ENCODE data around the gene GOLIM4. TPM values are rescaled to one million over a fixed set of nuclear protein-coding genes. Genes with fewer than 3 reads are reported as not detected.

The GOLIM4 gene
- total RNA-seq, 1 experiment from 2014 or later: 24.6 TPM

GRCh38 chr3:168094580-168094876 lies 1.2 kb downstream of the GOLIM4 start:
- no peak overlapping the region for H3K14ac ChIP-seq (ENCODE audit: insufficient read depth, low read length)
- H4K8ac ChIP-seq (replicated peaks; ENCODE audit: insufficient read length, low read depth, low read length): no peak overlapping the region
- H3K36me3 Mint-ChIP-seq (ENCODE audit: insufficient read depth in 1 of 3, low read depth in 3 of 3): no peaks in the 10 kb centered on the region; a peak in 1 of 7 replicates
- H3K4me3 Mint-ChIP-seq: peak overlapping the region; percentile 79 to 96
- no peaks in the 10 kb centered on the region for H3K79me1 ChIP-seq (ENCODE audit: insufficient read depth, low read depth, low read length, poor library complexity, severe bottlenecking)
- no peak overlapping the region for H3K27ac ChIP-seq (ENCODE audit: insufficient read length, low read depth, low read length)
- H2AFZ ChIP-seq (ENCODE audit: low read length): no peak overlapping the region
- peak overlapping the region in 1 of 3 experiments; percentile 86; a peak in 1 of 7 replicates for H3K27ac Mint-ChIP-seq
- no peaks in the 10 kb centered on the region for H3K9me3 Mint-ChIP-seq
- no peaks in the 10 kb centered on the region for H3K9me3 ChIP-seq (ENCODE audit: control insufficient read depth, low read depth, low read length)
- peak overlapping the region; percentile 99 for H3K4me2 ChIP-seq (ENCODE audit: insufficient read depth, insufficient read length, low read length)
- no peak overlapping the region for H4K5ac ChIP-seq (ENCODE audit: insufficient read length, low read depth, low read length)
- H3K27me3 ChIP-seq (ENCODE audit: insufficient read depth, low read length): no peaks in the 10 kb centered on the region
- H3K56ac ChIP-seq (ENCODE audit: insufficient read length, low read depth, low read length): no peak overlapping the region
- H2AK5ac ChIP-seq (ENCODE audit: insufficient read length, low read length): no peak overlapping the region
- no peaks in the 10 kb centered on the region for H3K27me3 Mint-ChIP-seq (ENCODE audit: low read depth)
- H2BK12ac ChIP-seq (ENCODE audit: insufficient read length, low read depth, low read length): no peak overlapping the region
- peaks cover 10% of the 10 kb centered on the region; the same call in 1 of the 2 replicates for H3K79me2 ChIP-seq (ENCODE audit: insufficient read depth, low read length)
- H2BK120ac ChIP-seq (ENCODE audit: low read depth, low read length, poor library complexity, severe bottlenecking): no peak overlapping the region
- DNase-seq: no peak
- no peak for TF ChIP-seq CTCF (conservative IDR thresholded peaks at IDR 0.05)
- H4K20me1 ChIP-seq (ENCODE audit: control insufficient read depth, insufficient read depth, insufficient read length): no peaks in the 10 kb centered on the region
- no peak overlapping the region for H2BK20ac ChIP-seq (ENCODE audit: low read depth, low read length, poor library complexity, severe bottlenecking)
- no peak overlapping the region for H3K4ac ChIP-seq (ENCODE audit: low read depth, low read length)
- H2BK5ac ChIP-seq (ENCODE audit: insufficient read length, low read length): no peak overlapping the region
- no peak overlapping the region for H3T11ph ChIP-seq (ENCODE audit: low read length)
- no peak overlapping the region for H3K23ac ChIP-seq (ENCODE audit: insufficient read length, low read depth, low read length)
- H3K23me2 ChIP-seq (ENCODE audit: insufficient read length, low read depth, low read length, poor library complexity, severe bottlenecking): peaks cover 10% of the 10 kb centered on the region
- no peak overlapping the region for H4K91ac ChIP-seq (ENCODE audit: insufficient read length, low read depth, low read length)
- H3K4me1 ChIP-seq (ENCODE audit: insufficient read depth, low read length): peaks cover 6% of the 10 kb centered on the region
- no peak overlapping the region for H2BK15ac ChIP-seq (ENCODE audit: low read depth, low read length)
- no CpG with 5 or more reads among the region's 9 CpGs for WGBS (ENCODE audit: extremely low coverage, insufficient read length, low lambda C conversion rate)
- no peak overlapping the region for H3K18ac ChIP-seq (ENCODE audit: insufficient read length, low read depth, low read length)
- H3K9ac ChIP-seq (ENCODE audit: extremely low read depth, insufficient read length, low read length): no peak overlapping the region
- H3K4me1 Mint-ChIP-seq: peaks cover 41 to 49% of the 10 kb centered on the region in 2 experiments
